Neuron (in vitro differentiated cells): ENCODE measurements around the gene HSD17B13.
"Not testable (repeated sequence)": the region's sequence is repeated elsewhere in the genome, so short reads cannot be mapped to it uniquely, and the experiment has no call there.

Experiments used
- H2AFZ ChIP-seq: one replicate; pipeline ENCODE4 v1.6.1; 2013; ENCODE audit warnings: low read depth, mild to moderate bottlenecking, inconsistent platforms, low read length, moderate library complexity
- H3K27me3 ChIP-seq: one replicate; pipeline ENCODE4 v1.6.1; 2013; ENCODE audit warnings: low read length; ENCODE audit not compliant: insufficient read depth
- H3K36me3 ChIP-seq: one replicate; pipeline ENCODE4 v1.6.1; 2013; ENCODE audit warnings: low read length; ENCODE audit not compliant: insufficient read depth
- H3K4me1 ChIP-seq: one replicate; pipeline ENCODE4 v1.6.1; 2013; ENCODE audit warnings: low read length; ENCODE audit not compliant: insufficient read depth
- H3K4me3 ChIP-seq: 2 replicates; pipeline ENCODE4 v1.5.1; 2013; ENCODE audit warnings: mild to moderate bottlenecking, low read length, moderate library complexity
- H3K9me3 ChIP-seq: one replicate; pipeline ENCODE4 v1.6.1; 2013; ENCODE audit warnings: low read length

Gene HSD17B13

GRCh38 chr4:87341954-87342635 lies 19.4 kb upstream of the HSD17B13 start:
- not testable (repeated sequence) for H3K4me1 ChIP-seq, H2AFZ ChIP-seq, H3K4me3 ChIP-seq, H3K27me3 ChIP-seq, H3K36me3 ChIP-seq, H3K9me3 ChIP-seq

- H2AFZ ChIP-seq, result no peak overlapping the region
- H3K9me3 ChIP-seq, result peaks cover 2% of the 10 kb centered on the region
- H3K27me3 ChIP-seq, result no peaks in the 10 kb centered on the region
- H3K36me3 ChIP-seq, result peaks cover 8% of the 10 kb centered on the region
- H3K4me3 ChIP-seq, result no peak overlapping the region
- no peaks in the 10 kb centered on the region for H3K4me1 ChIP-seq
Measured at GRCh38 chr4:87339440-87339839, 16.8 kb upstream of the HSD17B13 start.

GRCh38 chr4:87337361-87337760 lies 14.7 kb upstream of the HSD17B13 start:
- Histone ChIP-seq H3K36me3 (peaks cover 4% of the 10 kb centered on the region), H3K4me1 (no peaks in the 10 kb centered on the region), H3K9me3 (peaks cover 8% of the 10 kb centered on the region), H2AFZ (no peak overlapping the region), H3K4me3 (no peak overlapping the region), H3K27me3 (no peaks in the 10 kb centered on the region)

- no peak overlapping the region for H2AFZ ChIP-seq
- peaks cover 4% of the 10 kb centered on the region for H3K36me3 ChIP-seq
- no peaks in the 10 kb centered on the region for H3K4me1 ChIP-seq
- peaks cover 8% of the 10 kb centered on the region for H3K9me3 ChIP-seq
- no peak overlapping the region for H3K4me3 ChIP-seq
- no peaks in the 10 kb centered on the region for H3K27me3 ChIP-seq
Measured at GRCh38 chr4:87333267-87333666, 10.6 kb upstream of the HSD17B13 start.

- no peaks in the 10 kb centered on the region for H3K27me3 ChIP-seq
- H3K4me3 ChIP-seq, result no peak overlapping the region
- no peaks in the 10 kb centered on the region for H3K4me1 ChIP-seq
- peaks cover 8% of the 10 kb centered on the region for H3K9me3 ChIP-seq
- no peak overlapping the region for H2AFZ ChIP-seq
- H3K36me3 ChIP-seq, result no peaks in the 10 kb centered on the region
Measured at GRCh38 chr4:87330761-87331160, 8.1 kb upstream of the HSD17B13 start.

- no peak overlapping the region for H3K4me3 ChIP-seq
- H2AFZ ChIP-seq, result no peak overlapping the region
- H3K4me1 ChIP-seq, result no peaks in the 10 kb centered on the region
Measured at GRCh38 chr4:87327136-87327535, 4.5 kb upstream of the HSD17B13 start.

GRCh38 chr4:87326460-87326859 lies 3.8 kb upstream of the HSD17B13 start:
- H3K9me3 ChIP-seq, result no peaks in the 10 kb centered on the region
- no peaks in the 10 kb centered on the region for H3K27me3 ChIP-seq
- no peak overlapping the region for H3K4me3 ChIP-seq
- H3K36me3 ChIP-seq, result no peaks in the 10 kb centered on the region
- no peaks in the 10 kb centered on the region for H3K4me1 ChIP-seq
- H2AFZ ChIP-seq, result no peak overlapping the region

More at GRCh38 chr4:87327136-87327535, 4.5 kb upstream of the HSD17B13 start:
- Histone ChIP-seq H3K27me3 (no peaks in the 10 kb centered on the region), H3K9me3 (no peaks in the 10 kb centered on the region), H3K36me3 (no peaks in the 10 kb centered on the region)

- no peaks in the 10 kb centered on the region for H3K36me3 ChIP-seq
- H3K9me3 ChIP-seq, result peaks cover 2% of the 10 kb centered on the region
- no peaks in the 10 kb centered on the region for H3K27me3 ChIP-seq
- H3K4me3 ChIP-seq, result no peak overlapping the region
- H2AFZ ChIP-seq, result no peak overlapping the region
- no peaks in the 10 kb centered on the region for H3K4me1 ChIP-seq
Measured at GRCh38 chr4:87321888-87322287, 794 bp downstream of the HSD17B13 start.

GRCh38 chr4:87317527-87317926 lies 5.2 kb downstream of the HSD17B13 start:
- no peaks in the 10 kb centered on the region for H3K4me1 ChIP-seq
- H3K9me3 ChIP-seq, result peaks cover 2% of the 10 kb centered on the region
- H2AFZ ChIP-seq, result no peak overlapping the region
- no peaks in the 10 kb centered on the region for H3K27me3 ChIP-seq
- no peak overlapping the region for H3K4me3 ChIP-seq
- H3K36me3 ChIP-seq, result no peaks in the 10 kb centered on the region

- H3K27me3 ChIP-seq, result no peaks in the 10 kb centered on the region
- no peaks in the 10 kb centered on the region for H3K36me3 ChIP-seq
Measured at GRCh38 chr4:87316961-87317360, 5.7 kb downstream of the HSD17B13 start.

GRCh38 chr4:87315000-87315399 lies 7.7 kb downstream of the HSD17B13 start:
- not testable (repeated sequence) for H2AFZ ChIP-seq, H3K27me3 ChIP-seq, H3K9me3 ChIP-seq, H3K4me3 ChIP-seq, H3K4me1 ChIP-seq, H3K36me3 ChIP-seq

More at GRCh38 chr4:87316961-87317360, 5.7 kb downstream of the HSD17B13 start:
- H2AFZ ChIP-seq, result no peak overlapping the region
- H3K4me3 ChIP-seq, result no peak overlapping the region
- peaks cover 2% of the 10 kb centered on the region for H3K9me3 ChIP-seq
- no peaks in the 10 kb centered on the region for H3K4me1 ChIP-seq

- Histone ChIP-seq H2AFZ (no peak overlapping the region), H3K4me3 (no peak overlapping the region), H3K36me3 (no peaks in the 10 kb centered on the region)
Measured at GRCh38 chr4:87313756-87314155, 8.9 kb downstream of the HSD17B13 start.

GRCh38 chr4:87311684-87312083 lies 11.0 kb downstream of the HSD17B13 start:
- Histone ChIP-seq H2AFZ (no peak overlapping the region), H3K4me1 (peaks cover 7% of the 10 kb centered on the region), H3K4me3 (no peak overlapping the region)

More at GRCh38 chr4:87313756-87314155, 8.9 kb downstream of the HSD17B13 start:
- Histone ChIP-seq H3K4me1 (peaks cover 7% of the 10 kb centered on the region), H3K9me3 (no peaks in the 10 kb centered on the region), H3K27me3 (no peaks in the 10 kb centered on the region)

More at GRCh38 chr4:87311684-87312083, 11.0 kb downstream of the HSD17B13 start:
- H3K27me3 ChIP-seq, result no peaks in the 10 kb centered on the region
- H3K9me3 ChIP-seq, result no peaks in the 10 kb centered on the region
- H3K36me3 ChIP-seq, result no peaks in the 10 kb centered on the region
